HFFc6 (cell line): ENCODE measurements around the gene TOR3A. TPM values are rescaled to one million over a fixed set of nuclear protein-coding genes. Genes with fewer than 3 reads are reported as not detected.

Experiments
- DNase-seq: peaks from one replicate; pipeline ENCODE4 v3.0.0-alpha.2; 2018
- H3K27ac Mint-ChIP-seq: 2 replicates; pipeline ENCODE4 v1.8.0; 2020; ENCODE audit warnings: mild to moderate bottlenecking, mixed read lengths
- H3K27me3 Mint-ChIP-seq: 2 replicates; pipeline ENCODE4 v1.8.0; 2021; ENCODE audit warnings: mild to moderate bottlenecking, moderate library complexity, mixed read lengths; ENCODE audit not compliant: insufficient read depth
- H3K36me3 Mint-ChIP-seq: 2 replicates; pipeline ENCODE4 v1.8.0; 2021; ENCODE audit warnings: low read depth, mixed read lengths
- H3K4me1 Mint-ChIP-seq: 2 replicates; pipeline ENCODE4 v1.8.0; 2020; ENCODE audit warnings: low read depth, mixed read lengths
- H3K4me3 Mint-ChIP-seq: 2 replicates; pipeline ENCODE4 v1.8.0; 2020; ENCODE audit warnings: mild to moderate bottlenecking, moderate library complexity, mixed read lengths
- H3K9me3 Mint-ChIP-seq: 2 replicates; pipeline ENCODE4 v1.8.0; 2020; ENCODE audit warnings: mild to moderate bottlenecking, mixed read lengths
- total RNA-seq, 6 experiments: library from RNA; stranded (reverse); fragmentation: NEBNext Ultra II Directional; extraction: Animal tissue kit (Norgen Biotek cat#: 25700); gene quantifications; 2 replicates in 1 of 6; 3 replicates in 5 of 6; pipeline ENCODE4 v1.2.3, GENCODE V29; 2021
- TF ChIP-seq, protein P1 (sequence below): fragments of 200-600 bp; sonication (generic); IDR thresholded peaks from 2 replicates; pipeline ENCODE4 v1.5.0; 2021; ENCODE audit warnings: antibody characterized with exemption, mild to moderate bottlenecking

TOR3A gene
- total RNA-seq, 6 experiments from 2014 or later = 21.4 to 27.6 (median 24.5) TPM

DNA sequence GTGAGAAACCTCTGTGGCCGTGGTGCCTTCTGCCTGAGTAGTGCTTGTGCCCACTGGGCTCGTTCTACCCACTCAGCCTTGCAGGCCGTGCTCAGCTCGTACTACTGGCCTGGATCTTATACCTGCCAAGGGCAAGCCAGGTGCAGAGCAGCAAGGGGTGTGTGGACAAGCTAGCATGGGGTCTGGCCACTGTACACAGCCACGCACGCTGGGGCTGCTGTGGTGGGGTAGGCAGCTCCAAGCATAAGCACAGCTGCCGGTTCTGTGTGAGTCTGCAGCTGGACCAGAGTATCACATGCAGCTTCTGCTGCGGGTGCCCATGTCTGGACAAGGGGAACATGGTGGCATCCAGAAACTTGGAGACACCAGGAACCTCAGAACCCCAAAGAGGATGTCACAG is 39.8 kb upstream of the TOR3A start:
- no peak overlapping the region for H3K27ac Mint-ChIP-seq
- H3K27me3 Mint-ChIP-seq = no peaks in the 10 kb centered on the region
- peaks cover 10% of the 10 kb centered on the region for H3K36me3 Mint-ChIP-seq
- H3K4me3 Mint-ChIP-seq = no peak overlapping the region
- TF ChIP-seq, protein P1, sequence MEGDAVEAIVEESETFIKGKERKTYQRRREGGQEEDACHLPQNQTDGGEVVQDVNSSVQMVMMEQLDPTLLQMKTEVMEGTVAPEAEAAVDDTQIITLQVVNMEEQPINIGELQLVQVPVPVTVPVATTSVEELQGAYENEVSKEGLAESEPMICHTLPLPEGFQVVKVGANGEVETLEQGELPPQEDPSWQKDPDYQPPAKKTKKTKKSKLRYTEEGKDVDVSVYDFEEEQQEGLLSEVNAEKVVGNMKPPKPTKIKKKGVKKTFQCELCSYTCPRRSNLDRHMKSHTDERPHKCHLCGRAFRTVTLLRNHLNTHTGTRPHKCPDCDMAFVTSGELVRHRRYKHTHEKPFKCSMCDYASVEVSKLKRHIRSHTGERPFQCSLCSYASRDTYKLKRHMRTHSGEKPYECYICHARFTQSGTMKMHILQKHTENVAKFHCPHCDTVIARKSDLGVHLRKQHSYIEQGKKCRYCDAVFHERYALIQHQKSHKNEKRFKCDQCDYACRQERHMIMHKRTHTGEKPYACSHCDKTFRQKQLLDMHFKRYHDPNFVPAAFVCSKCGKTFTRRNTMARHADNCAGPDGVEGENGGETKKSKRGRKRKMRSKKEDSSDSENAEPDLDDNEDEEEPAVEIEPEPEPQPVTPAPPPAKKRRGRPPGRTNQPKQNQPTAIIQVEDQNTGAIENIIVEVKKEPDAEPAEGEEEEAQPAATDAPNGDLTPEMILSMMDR = no peak
- peaks cover 46% of the 10 kb centered on the region for H3K4me1 Mint-ChIP-seq
- DNase-seq = no peak
- H3K9me3 Mint-ChIP-seq = no peaks in the 10 kb centered on the region

DNA sequence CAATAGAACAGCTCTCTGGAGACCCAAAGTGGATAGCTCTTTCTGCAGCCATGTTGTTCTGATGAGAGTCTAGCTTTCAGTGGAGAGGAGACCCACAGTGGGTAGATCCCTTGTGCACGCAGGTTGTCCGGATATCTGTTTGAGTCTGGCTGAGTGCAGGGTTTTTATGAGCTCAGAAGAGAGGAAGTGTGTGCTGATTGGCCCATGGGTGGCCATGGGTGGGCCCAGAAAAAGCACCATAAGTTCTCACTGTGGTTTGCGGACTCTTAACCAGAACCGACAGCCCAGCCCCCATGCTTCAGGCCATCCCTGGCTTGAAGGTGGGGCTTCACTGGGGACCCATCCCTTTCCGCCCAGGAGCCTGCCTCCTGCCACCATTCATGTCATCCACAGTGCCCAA is 39.2 kb upstream of the TOR3A start:
- no peak overlapping the region for H3K27ac Mint-ChIP-seq
- no peak overlapping the region for H3K4me3 Mint-ChIP-seq
- DNase-seq = no peak
- TF ChIP-seq, protein P1 = no peak
- H3K4me1 Mint-ChIP-seq = peaks cover 46% of the 10 kb centered on the region
- peaks cover 10% of the 10 kb centered on the region for H3K36me3 Mint-ChIP-seq
- no peaks in the 10 kb centered on the region for H3K27me3 Mint-ChIP-seq
- H3K9me3 Mint-ChIP-seq = no peaks in the 10 kb centered on the region

DNA sequence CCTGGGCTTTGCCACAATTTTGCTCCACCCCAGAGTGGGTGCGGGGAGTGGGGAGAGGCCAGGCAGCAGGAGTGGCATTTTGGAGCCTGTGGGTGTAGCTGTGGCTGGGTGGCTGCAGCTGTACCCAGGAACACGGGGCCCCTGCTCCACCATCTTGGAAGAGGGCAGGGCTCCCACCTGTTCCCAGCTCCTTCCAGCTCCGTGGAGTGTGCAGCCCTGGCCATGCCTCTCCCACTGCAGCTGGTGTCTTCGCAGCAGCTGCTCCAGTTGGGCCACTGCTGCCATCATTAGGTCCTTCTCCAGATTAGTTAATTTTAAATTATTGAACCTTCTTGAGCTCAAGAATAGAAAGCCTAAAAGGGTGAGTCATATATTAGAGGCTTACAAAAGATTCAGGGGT is 38.6 kb upstream of the TOR3A start:
- Mint-ChIP-seq H3K9me3 (no peaks in the 10 kb centered on the region), H3K4me3 (no peak overlapping the region), H3K36me3 (peaks cover 10% of the 10 kb centered on the region), H3K4me1 (peaks cover 44% of the 10 kb centered on the region), H3K27ac (no peak overlapping the region), H3K27me3 (peaks cover under 1% of the 10 kb centered on the region; the same call in 1 of the 2 replicates)
- DNase-seq = no peak
- TF ChIP-seq, protein P1 = no peak

DNA sequence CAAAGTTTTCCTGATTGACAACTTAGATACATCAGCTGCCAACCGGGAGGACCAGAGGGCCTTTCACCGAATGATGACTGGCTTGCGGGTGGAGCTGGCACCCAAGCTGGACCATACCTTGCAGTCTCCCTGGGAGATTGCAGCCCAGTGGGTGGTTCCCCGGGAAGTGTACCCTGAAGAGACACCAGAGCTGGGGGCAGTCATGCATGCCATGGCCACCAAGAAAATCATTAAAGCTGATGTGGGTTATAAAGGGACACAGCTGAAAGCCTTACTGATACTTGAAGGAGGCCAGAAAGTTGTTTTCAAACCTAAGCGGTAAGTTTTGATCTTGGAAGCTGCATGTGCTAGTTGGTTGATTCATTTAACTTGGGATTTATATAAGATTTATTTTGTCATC is 38.0 kb upstream of the TOR3A start:
- TF ChIP-seq, protein P1 = no peak
- Mint-ChIP-seq H3K4me1 (peaks cover 38% of the 10 kb centered on the region), H3K36me3 (peaks cover 10% of the 10 kb centered on the region), H3K27ac (no peak overlapping the region), H3K4me3 (no peak overlapping the region), H3K9me3 (no peaks in the 10 kb centered on the region), H3K27me3 (peaks cover 1% of the 10 kb centered on the region; the same call in 1 of the 2 replicates)
- no peak for DNase-seq

DNA sequence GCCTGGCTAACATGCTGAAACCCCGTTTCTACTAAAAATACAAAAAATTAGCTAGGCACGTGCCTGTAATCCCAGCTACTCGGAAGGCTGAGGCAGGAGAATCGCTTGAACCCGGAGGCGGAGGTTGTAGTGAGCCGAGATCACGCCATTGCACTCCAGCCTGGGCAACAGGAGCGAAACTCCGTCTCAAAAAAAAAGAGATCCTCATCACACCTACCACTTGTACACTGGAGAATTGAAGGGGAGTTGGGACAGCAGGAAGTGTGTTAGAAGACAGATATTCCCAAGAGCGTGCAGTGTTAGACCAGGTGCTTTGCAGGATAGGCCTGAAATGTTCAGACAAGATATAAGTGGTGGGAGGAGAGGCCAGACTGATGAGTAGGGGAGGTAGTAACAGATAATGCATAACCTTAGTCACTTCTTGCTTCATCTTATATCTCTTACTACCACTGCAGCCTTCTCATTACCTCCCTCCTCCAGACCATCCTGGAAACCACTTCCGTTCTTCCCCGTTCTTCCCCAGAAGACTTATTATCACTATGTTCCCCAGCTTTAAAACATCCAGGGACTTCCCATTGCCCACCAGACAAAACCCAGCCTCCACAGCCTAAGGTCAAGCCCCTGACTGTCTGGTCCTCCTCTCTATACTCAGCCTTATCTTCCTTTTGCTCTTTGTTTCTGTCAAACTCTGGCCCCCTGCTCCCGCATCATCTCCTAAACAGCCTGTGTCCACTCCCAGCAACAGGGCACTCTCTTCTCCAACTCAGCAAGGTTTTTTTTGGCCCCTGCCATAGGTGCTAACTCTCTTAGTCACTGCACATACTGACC is 34.8 kb upstream of the TOR3A start:
- DNase-seq = no peak
- Mint-ChIP-seq H3K27me3 (peaks cover 1% of the 10 kb centered on the region; the same call in 1 of the 2 replicates), H3K4me1 (peaks cover 28% of the 10 kb centered on the region), H3K9me3 (no peaks in the 10 kb centered on the region), H3K36me3 (peaks cover 10% of the 10 kb centered on the region), H3K4me3 (peak overlapping the region; percentile 0; the same call in 1 of the 2 replicates), H3K27ac (no peak overlapping the region; the same call in 1 of the 2 replicates)
- TF ChIP-seq, protein P1 = no peak
